ENCODE measurements around the gene CDK2AP2. TPM values are rescaled to one million over a fixed set of nuclear protein-coding genes. Genes with fewer than 3 reads are reported as not detected.

Gene CDK2AP2
- polyA plus RNA-seq, 1 experiment = 11.7 TPM

DNA sequence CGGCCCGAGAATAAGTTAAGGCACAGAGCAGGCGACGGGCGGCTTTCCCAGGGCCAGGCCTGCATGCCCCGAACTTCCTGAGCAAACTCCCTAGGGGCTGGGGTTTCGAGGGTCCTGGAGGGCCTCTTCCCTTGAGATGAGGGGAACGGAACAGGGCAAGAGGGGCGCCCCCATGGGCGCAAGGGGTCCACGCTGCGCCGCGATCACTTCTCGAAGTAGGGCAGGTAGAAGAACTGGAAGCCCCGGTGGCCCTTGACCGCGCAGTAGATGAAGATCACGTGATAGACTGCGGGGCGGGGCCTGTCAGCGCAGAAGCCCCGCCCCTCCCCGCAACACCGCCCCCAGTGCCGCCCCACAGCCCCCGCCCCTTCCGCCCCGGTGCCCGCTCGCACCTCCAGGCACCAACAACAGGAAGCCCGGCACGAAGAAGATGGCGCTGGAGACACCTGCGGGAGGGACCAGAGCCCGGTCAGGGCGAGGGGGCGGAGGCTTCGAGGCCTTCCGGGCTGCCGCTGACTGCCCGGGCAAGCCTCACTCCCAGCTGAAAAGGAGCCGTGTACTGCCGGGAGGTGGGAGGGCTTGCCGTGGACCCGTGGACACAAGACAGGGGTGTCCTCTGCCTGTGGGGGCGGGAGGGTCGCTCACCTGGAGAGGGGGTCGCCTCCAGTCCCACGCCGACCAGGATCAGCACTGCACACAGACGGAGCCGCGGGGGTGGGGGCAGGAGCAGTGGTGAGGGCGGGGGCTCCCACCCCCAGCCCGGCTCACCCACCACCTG lies 43.4 kb downstream of the CDK2AP2 start:
- ChIA-PET POLR2A (interaction anchor here (0.6 kb wide), 1 partner anchor 15 kb away, joined by 3 read pairs; no protein-coding TSS in a partner anchor), CTCF (no interaction called here)
- no peak for DNase-seq (ENCODE audit: low read depth, low spot score)

DNA sequence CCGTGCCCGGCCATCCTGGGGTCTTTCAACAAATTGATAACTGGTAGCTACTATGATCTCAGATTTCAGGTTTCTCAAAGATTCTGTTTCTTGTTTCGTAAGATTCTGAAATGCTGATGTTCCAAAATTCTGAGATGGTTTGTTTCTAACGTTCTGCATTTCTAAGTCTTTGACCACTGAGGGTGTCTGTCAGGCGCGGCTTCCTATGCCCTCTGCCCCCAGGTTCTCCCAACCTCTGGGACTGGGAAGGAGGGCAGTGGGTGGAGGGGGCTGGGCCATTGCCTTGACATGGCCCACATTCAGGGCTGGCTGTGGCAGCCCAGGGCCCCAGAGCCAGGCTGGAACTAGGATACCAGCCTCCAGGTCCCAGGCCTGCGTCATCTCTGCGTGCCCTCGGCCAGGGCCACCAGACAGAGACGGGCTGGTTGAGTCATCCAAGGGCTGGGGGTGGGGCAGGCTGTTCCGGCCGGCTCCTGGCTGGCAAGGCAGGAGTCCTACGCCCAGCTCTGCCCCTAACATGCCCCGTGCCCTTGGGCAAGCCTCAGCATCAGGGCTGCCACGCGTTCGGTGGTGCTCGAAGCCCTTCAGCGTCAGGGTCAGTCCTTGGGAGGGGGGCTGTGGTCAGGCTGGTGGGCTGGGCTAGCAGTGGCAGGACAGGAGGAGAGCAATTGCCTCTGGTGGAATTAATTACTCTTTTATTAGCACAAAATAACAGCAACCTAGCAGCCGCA lies 44.1 kb downstream of the CDK2AP2 start:
- ChIA-PET POLR2A (no interaction called here), CTCF (interaction anchor here (0.8 kb wide), 1 partner anchor 62 kb away, joined by 3 read pairs; the partner anchor contains the start of gene PPP1CA)
- Histone ChIP-seq H3K9me3 (ENCODE audit: control insufficient read depth, insufficient read depth, low read length) (peaks cover 10% of the 10 kb centered on the region; the same call in 1 of the 2 replicates), H3K4me3 (ENCODE audit: low read depth, low read length) (no peak overlapping the region), H3K27me3 (ENCODE audit: control insufficient read depth, insufficient read depth, low read length) (peaks cover 2% of the 10 kb centered on the region), H3K27ac (ENCODE audit: low read depth, low read length) (no peak overlapping the region)
- DNase-seq (ENCODE audit: low read depth, low spot score) = no peak
- TF ChIP-seq, protein P1, sequence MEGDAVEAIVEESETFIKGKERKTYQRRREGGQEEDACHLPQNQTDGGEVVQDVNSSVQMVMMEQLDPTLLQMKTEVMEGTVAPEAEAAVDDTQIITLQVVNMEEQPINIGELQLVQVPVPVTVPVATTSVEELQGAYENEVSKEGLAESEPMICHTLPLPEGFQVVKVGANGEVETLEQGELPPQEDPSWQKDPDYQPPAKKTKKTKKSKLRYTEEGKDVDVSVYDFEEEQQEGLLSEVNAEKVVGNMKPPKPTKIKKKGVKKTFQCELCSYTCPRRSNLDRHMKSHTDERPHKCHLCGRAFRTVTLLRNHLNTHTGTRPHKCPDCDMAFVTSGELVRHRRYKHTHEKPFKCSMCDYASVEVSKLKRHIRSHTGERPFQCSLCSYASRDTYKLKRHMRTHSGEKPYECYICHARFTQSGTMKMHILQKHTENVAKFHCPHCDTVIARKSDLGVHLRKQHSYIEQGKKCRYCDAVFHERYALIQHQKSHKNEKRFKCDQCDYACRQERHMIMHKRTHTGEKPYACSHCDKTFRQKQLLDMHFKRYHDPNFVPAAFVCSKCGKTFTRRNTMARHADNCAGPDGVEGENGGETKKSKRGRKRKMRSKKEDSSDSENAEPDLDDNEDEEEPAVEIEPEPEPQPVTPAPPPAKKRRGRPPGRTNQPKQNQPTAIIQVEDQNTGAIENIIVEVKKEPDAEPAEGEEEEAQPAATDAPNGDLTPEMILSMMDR (IDR thresholded peaks at IDR 0.05; ENCODE audit: low read depth, low read length) = no peak

More for the DNA sequence above, 43.4 kb downstream of the CDK2AP2 start:
- no peak overlapping the region for H3K27ac ChIP-seq (ENCODE audit: low read depth, low read length)
- H3K9me3 ChIP-seq (ENCODE audit: control insufficient read depth, insufficient read depth, low read length) = peaks cover 10% of the 10 kb centered on the region; the same call in 1 of the 2 replicates
- H3K27me3 ChIP-seq (ENCODE audit: control insufficient read depth, insufficient read depth, low read length) = peaks cover 2% of the 10 kb centered on the region
- TF ChIP-seq, protein P1 (IDR thresholded peaks at IDR 0.05; ENCODE audit: low read depth, low read length) = no peak
- peak overlapping the region; percentile 63 for H3K4me3 ChIP-seq (ENCODE audit: low read depth, low read length)

DNA sequence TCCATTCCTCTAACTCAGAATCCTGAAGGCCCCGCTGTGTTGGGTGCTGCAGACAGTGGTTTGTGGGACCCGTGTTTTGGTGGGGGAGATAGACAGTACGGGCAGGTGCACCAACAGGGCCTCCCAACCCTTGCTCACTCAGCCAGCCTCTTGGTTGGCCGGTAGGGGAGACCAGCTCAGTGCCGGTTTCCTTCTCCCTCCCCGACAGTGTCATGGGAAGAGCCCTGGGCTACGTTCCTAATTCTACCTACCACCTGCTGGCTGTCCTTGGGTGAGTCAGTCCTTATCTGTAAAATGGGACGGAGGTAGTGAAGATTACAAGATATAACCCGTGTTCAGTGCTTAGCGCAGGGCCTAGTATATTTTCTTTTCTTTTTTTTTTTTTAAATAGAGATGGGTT lies 44.8 kb downstream of the CDK2AP2 start:
- no peak overlapping the region for H3K27ac ChIP-seq (ENCODE audit: low read depth, low read length)
- ChIA-PET CTCF (interaction anchor here (0.8 kb wide), 1 partner anchor 61 kb away, joined by 3 read pairs; the partner anchor contains the start of gene PPP1CA), POLR2A (no interaction called here)
- no peak for DNase-seq (ENCODE audit: low read depth, low spot score)
- peaks cover 8% of the 10 kb centered on the region; the same call in 1 of the 2 replicates for H3K9me3 ChIP-seq (ENCODE audit: control insufficient read depth, insufficient read depth, low read length)
- TF ChIP-seq, protein P1 (IDR thresholded peaks at IDR 0.05; ENCODE audit: low read depth, low read length) = no peak
- no peak overlapping the region for H3K4me3 ChIP-seq (ENCODE audit: low read depth, low read length)
- peaks cover 2% of the 10 kb centered on the region for H3K27me3 ChIP-seq (ENCODE audit: control insufficient read depth, insufficient read depth, low read length)

DNA sequence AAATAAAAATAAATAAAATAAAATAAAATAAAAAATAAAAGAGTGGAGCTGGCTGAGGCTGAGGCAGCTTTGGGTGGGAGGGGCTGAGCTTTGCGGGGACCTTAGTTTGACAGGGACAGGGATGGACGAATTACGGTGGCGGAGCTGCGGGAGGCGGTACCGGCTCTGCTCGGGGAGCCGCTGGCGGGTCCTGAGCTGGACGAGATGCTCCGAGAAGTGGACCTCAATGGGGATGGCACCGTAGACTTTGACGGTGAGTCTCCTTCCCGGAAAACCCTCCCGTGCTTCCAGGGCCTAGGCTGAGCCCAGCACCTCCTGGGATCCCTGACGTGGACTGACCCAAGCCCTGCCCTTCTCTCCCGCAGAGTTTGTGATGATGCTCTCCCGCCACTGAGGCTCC lies 49.7 kb downstream of the CDK2AP2 start:
- DNase-seq (ENCODE audit: low read depth, low spot score) = no peak
- ChIA-PET POLR2A (interaction anchor here (0.6 kb wide), 1 partner anchor 9 kb away, joined by 3 read pairs; no protein-coding TSS in a partner anchor), CTCF (interaction anchor here (0.5 kb wide), 1 partner anchor 21 kb away, joined by 5 read pairs; no protein-coding TSS in a partner anchor)
- TF ChIP-seq, protein P1 (IDR thresholded peaks at IDR 0.05; ENCODE audit: low read depth, low read length) = no peak
- H3K27ac ChIP-seq (ENCODE audit: low read depth, low read length) = no peak overlapping the region
- H3K4me3 ChIP-seq (ENCODE audit: low read depth, low read length) = no peak overlapping the region
- H3K27me3 ChIP-seq (ENCODE audit: control insufficient read depth, insufficient read depth, low read length) = peaks cover 21% of the 10 kb centered on the region
- H3K9me3 ChIP-seq (ENCODE audit: control insufficient read depth, insufficient read depth, low read length) = no peaks in the 10 kb centered on the region; the same call in 1 of the 2 replicates
